ENCODE measurements around the gene PNPLA7.

GRCh38 chr9:137462986-137463930 lies 86.9 kb downstream of the PNPLA7 start:
- TF ChIP-seq ZNF121 (tag by site-specific recombination; IDR thresholded peaks at IDR 0.05) (no peak), CTCF (tag by site-specific recombination; IDR thresholded peaks at IDR 0.05) (no peak)

Measured in HEK293 (cell line).